AG08395 (cell line): ENCODE measurements around the gene TOR2A.
A peak's percentile ranks its signal among the peaks of the same experiment; 100 is the strongest.

Experiments used
- DNase-seq: peaks from one replicate; pipeline ENCODE4 v3.0.0; 2012; ENCODE audit warnings: mixed read lengths, low spot score

TOR2A gene

DNA sequence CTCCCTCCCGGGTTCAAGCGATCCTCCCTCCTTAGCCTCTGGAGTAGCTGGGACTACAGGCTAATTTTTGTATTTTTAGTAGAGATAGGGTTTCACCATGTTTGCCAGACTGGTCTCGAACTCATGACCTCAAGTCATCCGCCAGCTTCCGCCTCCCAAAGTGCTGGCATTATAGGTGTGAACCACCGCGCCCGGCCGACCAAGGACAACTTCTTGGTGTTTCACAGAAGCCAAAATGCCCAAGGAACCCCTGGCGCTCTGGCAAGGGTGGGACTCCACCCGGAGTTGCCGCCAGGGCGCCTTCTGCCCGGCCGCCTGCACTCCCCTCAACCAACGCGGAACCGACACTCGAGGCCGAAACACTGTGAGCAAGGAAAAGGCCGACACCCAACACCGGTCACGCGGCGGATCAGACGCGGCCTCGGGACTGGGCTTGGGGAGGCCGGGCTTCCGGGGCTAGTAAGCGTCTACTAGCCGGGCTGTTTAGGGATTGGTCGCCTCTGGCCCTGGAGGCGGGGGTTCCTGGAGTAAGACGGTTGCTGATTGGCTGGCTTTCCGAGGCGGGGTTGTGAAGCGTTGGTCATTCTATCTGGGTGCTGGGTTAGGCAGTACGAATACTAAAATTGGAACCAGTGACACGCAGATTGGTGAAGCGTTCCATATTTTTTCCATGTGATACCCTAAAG, 36.0 kb downstream of the TOR2A start:
- peak; percentile 100 for DNase-seq

DNA sequence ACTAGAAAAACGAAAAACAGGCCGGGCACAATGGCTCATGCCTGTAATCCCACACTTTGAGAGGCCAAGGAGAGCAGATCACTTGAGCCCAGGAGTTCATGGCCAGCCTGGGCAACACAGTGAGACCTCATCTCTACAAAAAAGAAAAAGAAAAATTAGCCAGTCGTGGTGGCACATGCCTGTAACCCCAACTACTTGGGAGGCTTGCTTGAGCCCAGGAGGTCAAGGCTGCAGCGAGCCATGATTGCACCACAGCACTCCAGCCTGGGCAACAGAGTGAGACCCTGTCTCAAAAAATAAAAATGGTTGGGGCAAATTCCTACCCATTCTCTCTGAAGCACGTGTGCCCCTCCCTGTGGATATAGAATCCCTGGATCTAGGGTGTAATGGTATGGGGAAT, 36.7 kb downstream of the TOR2A start:
- no peak for DNase-seq

DNA sequence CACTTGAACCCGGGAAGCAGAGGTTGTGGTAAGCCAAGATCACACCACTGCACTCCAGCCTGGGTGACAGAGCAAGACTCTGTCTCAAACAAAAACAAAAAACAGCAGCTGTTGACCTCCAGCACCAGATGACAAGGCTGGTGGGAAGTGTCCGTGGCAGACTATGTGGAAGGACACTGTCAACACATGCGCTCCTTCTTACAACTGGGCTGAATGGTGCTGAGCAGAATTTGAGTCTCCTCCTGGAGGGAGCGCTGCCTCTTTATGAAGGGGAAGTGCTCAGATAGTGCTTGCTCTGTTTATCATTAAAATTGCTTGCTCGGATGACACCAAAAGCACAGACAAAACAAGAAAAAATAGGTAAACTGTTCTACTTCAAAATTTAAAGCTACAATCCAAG, 37.5 kb downstream of the TOR2A start:
- DNase-seq = no peak

DNA sequence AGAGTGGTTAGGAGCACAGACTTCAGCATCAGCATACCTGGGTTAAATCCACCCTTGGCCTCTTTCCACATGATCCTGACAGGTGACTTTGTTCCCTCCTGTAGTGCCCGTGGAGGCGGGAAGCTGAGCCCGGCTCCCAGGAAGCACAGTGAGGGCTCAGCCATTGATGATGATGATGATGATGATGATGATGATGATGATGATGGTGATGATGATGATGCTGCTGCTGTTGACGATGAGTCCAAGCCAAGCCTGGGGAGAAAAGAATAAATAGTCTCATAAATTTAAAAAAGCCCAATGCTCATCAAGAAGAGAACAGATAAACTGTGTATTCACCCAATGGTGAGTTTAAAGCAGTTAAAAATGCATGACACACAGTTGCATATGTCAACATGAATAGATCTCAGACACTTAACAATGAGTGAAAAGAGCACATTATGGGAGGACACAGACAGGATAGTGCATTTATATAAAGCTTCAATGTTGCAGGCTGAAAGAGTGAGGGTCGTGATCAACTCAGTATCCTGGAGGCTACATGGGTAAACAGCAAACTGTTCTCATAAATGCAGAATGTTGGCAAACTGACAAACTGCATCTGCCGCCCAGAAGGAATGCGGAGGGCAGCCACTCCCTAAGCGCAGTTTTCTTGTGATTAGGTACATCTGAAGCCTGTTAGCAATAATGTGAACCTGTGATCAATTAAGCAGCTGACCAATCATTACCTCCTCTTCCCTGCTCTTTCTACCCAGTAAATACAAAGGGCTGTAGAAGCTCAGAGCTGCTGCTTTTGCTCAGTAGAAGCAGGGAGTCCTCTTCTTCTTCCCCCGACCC, 40.0 kb downstream of the TOR2A start:
- peak; percentile 34 for DNase-seq

DNA sequence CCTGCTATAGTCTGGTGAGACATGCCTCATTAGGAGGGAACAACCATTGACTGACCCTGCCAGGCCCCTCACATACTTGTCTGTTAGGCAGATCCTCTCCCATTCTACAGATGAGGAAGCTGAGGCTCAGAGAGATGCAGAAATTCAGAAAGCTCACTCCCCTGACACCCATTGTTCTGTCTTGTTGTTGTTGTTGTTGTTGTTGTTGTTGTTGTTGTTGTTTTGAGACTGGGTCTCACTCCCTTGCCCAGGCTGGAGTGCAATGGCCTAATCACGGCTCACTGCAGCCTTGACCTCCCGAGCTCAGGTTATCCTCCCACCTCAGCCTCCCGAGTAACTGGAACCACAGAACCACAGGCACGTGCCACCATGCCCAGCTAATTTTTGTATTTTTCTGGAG, 41.4 kb downstream of the TOR2A start:
- DNase-seq = no peak

DNA sequence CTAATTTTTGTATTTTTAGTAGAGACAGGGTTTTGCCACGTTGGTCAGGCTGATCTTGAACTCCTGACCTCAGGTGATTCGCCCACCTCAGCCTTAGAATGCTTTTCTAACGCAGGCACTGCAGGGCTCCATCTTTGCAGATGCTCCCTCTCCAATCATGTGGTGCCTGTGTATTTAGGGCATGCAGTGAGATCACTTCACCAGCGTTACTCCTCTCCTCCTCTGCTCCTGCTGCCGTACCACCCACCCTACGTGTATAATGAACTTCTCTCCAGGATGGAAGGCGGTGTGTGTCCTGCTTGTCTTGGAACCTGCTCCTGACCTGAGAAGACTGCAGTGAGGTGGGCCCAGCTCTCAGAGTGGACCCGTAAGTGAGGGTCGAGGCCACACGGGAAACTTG, 42.0 kb downstream of the TOR2A start:
- no peak for DNase-seq

DNA sequence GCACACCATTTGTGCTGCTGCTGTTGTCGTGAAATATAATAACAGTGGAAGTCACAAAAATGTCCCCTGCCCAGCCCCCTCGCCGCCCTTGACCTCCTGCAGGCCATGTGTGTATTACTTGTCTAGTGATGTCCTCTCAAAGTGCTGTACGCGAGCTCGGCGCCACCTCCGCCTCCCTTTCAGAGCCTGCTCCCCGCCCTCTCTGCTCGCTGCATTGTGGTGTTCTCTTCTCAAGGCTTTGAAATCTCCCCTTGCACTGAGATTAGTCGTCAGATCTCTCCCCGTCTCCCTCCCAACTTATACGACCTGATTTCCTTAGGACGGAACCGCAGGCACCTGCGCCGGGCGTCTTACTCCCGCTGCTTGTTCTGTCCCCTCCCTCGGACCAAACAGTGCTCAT, 43.0 kb downstream of the TOR2A start:
- no peak for DNase-seq

DNA sequence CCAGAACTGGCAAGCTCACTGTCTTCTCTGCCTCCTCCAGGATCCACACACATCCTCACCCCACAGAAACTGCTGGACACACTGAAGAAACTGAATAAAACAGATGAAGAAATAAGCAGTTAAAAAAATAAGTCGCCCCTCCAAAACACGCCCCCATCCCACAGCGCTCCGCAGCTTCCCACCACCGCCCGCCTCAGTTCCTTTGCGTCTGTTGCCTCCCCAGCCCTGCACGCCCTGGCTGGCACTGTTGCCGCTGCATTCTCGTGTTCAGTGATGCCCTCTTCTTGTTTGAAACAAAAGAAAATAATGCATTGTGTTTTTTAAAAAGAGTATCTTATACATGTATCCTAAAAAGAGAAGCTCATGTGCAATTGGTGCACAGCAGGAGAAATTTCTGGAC, 44.4 kb downstream of the TOR2A start:
- DNase-seq = no peak

DNA sequence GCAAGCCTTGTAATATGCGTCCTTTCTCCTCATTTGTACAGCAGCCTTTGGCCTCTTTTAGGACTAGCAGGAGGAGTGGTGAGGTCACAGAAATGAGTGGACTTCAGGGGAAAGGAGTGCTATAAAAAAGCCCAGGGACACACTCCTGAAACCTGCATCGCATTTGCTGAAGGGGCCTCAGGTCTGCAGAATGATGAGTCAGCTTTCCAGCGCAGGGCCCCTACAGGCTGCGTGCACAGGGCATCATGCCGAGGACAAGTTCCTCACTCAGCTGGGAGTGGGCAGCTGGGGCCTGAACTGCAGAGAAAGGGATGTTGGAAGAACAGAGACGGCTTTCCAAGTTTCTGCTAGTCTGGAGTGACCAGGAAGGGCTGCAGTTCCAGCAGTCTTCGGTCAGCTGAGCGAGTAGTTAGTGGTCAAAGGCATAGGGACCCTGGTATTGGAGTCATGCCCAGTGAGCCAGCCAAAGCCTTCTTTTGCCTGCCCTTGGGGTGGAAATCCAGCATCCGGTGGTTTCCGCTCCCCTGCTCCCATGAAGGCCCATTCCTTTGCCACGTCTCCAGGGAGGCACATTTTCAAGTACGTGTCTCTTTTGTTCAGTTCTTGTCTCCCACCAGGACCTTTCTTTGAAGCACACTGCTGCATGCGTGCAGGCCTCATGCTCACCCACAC, 45.6 kb downstream of the TOR2A start:
- DNase-seq = no peak

DNA sequence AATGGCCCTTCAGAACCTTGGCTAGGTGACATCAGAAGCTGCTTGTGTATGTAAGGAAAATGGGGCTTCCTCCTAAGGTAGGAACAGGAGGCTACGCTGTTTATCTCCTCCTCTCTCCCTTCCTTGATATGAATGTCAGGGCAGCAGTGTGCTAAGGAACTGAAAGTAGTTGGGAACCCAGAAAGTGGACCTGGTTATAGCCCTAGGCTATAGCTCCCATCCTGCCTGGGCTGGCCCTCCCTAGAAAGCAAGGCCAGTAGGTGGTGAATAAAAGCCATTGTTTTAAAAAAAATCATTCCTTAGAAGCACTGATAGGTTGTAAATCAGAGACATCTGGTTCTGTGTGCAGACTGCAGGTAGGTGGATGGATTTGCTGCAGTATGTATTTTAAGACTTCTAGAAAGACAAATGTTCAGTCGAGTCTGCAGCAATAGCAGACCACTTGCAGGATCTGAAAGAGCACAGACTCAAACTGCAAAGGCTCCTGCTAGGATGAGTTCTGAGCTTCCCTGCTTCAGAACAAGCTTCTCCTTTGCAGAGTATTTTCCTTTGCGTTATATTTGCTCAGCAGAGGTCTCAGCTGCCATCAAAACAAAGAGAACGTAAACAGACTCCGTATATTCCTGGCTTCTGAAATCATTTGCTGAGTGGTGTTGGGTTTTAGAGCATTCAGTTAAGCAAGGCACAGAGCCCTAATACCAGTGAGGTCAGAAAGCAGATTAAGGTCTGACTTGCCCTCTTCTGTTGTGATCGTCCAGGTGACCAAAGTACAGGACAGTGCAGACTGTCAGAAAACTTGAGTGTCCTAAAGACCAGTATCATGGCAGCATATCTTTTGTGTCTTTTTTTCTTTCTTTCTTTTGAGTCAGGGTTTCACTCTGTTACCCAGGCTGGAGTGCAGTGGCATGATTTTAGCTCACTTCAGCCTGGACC, 48.4 kb downstream of the TOR2A start:
- DNase-seq = no peak

DNA sequence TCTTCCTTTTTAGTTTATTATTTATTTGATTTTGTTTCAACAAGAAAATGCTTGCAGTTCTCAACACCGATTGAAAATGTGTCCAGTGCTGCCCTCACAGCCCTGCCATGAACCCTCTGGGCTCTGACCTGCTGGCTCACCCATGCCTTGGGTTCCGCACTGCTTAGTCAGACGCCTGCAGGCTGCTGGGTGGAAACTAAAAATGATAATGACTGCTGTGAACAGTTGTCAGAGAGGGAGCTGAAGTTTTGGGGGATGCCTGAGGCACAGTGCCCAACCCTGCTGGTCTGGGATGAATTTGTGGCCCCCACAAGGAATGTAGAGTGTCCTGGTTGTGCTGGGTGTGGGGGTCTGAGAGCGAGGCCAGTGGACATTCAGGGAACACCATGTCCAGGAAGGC, 50.5 kb downstream of the TOR2A start:
- DNase-seq = peak; percentile 82

DNA sequence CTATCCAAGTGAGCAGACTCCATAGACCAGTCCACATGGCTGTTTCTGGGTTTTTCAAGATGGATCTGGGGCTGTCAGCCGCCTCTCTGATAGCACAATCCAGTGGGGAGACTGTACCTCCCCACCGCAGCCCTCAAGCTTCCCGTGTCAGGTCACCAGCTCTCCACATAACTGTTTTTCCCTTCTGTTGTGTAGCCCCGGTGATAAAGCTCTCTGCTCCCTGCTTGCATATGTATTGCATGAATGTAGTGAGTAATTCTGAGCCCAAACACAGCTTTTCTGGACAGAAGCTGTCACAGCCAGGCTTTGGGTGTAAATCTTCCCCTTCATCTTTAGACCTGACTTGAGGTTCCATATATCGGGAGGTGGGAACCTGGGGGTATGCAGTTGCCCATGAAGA, 51.4 kb downstream of the TOR2A start:
- DNase-seq = peak; percentile 74

DNA sequence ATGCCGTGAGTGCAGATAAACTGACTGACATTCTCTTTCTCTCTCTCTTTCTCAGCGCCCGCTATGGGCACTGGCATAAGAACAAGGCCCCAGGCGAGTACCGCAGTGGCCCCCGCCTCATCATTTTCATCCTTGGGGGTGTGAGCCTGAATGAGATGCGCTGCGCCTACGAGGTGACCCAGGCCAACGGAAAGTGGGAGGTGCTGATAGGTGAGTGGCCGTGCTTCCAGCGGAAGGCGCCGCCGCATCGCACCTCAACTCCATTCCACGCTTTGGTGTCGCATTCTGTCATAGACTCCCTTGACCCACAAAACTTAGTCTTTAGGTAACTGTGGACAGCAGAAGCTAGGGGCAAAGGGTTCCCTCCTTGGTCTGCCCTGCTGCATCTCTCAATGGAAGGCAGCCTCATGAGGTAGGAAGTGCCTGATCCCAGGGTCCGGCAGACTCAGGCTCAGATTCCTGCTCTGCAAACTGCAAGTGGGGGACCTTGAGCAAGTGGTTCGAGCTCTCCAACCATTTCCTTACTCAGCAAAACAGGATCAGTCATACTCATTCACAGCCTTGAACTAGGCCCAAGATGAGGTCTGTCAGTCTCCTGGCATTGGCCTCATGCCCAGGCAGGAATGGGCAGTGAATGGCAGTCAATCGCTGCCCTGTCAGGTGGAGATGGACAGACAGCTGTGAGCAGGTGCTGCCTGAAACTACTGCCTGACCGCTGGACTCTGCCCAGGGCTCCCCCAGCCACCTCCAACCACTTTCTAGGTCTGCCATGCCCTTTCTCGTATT, 52.5 kb downstream of the TOR2A start:
- DNase-seq = no peak
